ENCODE data around the gene SIRPA.

DNA sequence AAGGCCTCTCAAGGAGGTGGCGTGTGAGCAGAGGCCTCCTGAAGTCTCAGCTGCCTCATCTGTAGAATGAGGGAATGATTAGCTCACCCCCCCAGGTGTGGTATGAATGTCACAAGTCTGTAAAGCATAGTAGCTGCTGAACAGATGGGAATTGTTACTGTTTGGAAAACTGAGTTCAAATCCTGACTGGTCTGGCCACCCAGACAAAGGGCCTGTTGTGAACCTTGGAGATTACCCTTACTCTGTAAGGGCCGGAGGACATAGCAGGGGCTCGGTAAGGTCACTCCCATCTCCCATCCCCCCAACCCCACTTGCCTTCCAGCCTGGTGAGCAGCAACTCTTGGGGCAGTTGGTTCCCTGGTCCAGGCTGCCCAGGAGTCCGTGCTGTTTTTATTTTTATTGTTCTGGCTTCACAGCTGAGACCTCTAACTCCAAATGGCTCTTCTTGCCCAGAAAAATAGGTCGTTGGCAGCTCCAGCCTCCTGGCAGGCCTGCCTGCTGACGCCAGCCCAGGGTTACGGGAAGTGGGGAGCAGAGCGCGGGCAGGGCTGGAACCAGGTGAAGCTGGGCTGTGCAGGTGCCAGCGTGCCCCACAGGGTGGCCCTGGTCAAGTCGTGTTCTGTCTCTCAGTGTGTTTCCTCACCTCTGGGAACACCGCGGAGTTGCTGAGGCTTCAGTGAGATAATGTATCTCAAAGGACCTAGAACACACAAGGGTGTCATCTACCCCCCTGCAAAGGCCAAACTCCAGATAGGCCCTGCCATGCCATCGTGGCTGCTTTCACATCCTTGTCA, 4.5 kb upstream of the SIRPA start:
- TF ChIP-seq CTCF (optimal IDR thresholded peaks at IDR 0.05 in 1 of 3, IDR thresholded peaks at IDR 0.05 in 1 of 3, conservative IDR thresholded peaks at IDR 0.05 in 1 of 3; ENCODE audit: extremely low read depth in 1 of 3, insufficient read depth in 2 of 3, low read length in 3 of 3) (no peak), EZH2 (IDR thresholded peaks at IDR 0.05; ENCODE audit: low read length) (no peak)
